Esophagus (tissue), 2 donors: ENCODE results near the gene CHCHD3. TPM values are rescaled to one million over a fixed set of nuclear protein-coding genes. Genes with fewer than 3 reads are reported as not detected.

ENCODE experiments used
- H3K27ac ChIP-seq, 2 donors: one replicate each; pipeline ENCODE4 v1.5.1; 2013; ENCODE audit warnings: low read depth in 2 of 2, mild to moderate bottlenecking in 2 of 2, inconsistent platforms in 1 of 2, low read length in 1 of 2, moderate library complexity in 1 of 2
- H3K27me3 ChIP-seq, 2 donors: one replicate each; pipeline ENCODE4 v1.6.1; 2013; ENCODE audit warnings: low read length in 2 of 2, control low read depth in 1 of 2, mild to moderate bottlenecking in 1 of 2; ENCODE audit not compliant: insufficient read depth in 2 of 2, control insufficient read depth in 1 of 2
- H3K36me3 ChIP-seq, 2 donors: one replicate each; pipeline ENCODE4 v1.6.1; 2013; ENCODE audit warnings: low read length in 1 of 2; ENCODE audit not compliant: control insufficient read depth in 2 of 2, insufficient read depth in 2 of 2
- H3K4me1 ChIP-seq, 2 donors: one replicate each; pipeline ENCODE4 v1.6.1; 2013; ENCODE audit warnings: low read length in 1 of 2; ENCODE audit not compliant: control insufficient read depth in 2 of 2, insufficient read depth in 2 of 2
- H3K4me3 ChIP-seq, 2 donors: one replicate each; pipeline ENCODE4 v1.5.1; 2013; ENCODE audit warnings: low read length in 2 of 2, mild to moderate bottlenecking in 2 of 2, low read depth in 1 of 2, moderate library complexity in 1 of 2
- H3K9me3 ChIP-seq, 2 donors: one replicate each; pipeline ENCODE4 v1.6.1; 2013; ENCODE audit warnings: mild to moderate bottlenecking in 2 of 2, low read depth in 1 of 2, low read length in 1 of 2, moderate library complexity in 1 of 2; ENCODE audit not compliant: control insufficient read depth in 2 of 2, insufficient read depth in 1 of 2
- WGBS, 2 donors: extraction: QIAGEN DNeasy Blood & Tissue Kit; methylation state at CpG; one replicate each; pipeline ENCODE4 v1.1.7; 2013; 5-methylcytosine and 5-hydroxymethylcytosine counted together
- polyA plus RNA-seq, 2 donors: library from polyadenylated mRNA; stranded (reverse); fragments of 200-250 nt; gene quantifications; one replicate each; pipeline ENCODE4 v1.2.3, GENCODE V29; 2013
- donor health status: healthy with polysubstance abuse.
- donor health status: Bipolar disorder and iron deficiency.

The CHCHD3 gene
- polyA plus RNA-seq, 2 donors = 7.4 to 29.0 TPM

- Histone ChIP-seq H3K4me3 (no peak overlapping the region), H3K9me3 (no peaks in the 10 kb centered on the region), H3K36me3 (no peaks in the 10 kb centered on the region), H3K27me3 (no peaks in the 10 kb centered on the region), H3K4me1 (no peaks in the 10 kb centered on the region), H3K27ac (no peak overlapping the region)
- WGBS, 2 donors = 70 to 76% methylated on average over 3 of the region's 3 CpGs
Measured at GRCh38 chr7:132735476-132735875, 346.4 kb downstream of the CHCHD3 start.

Other genes with a start within 250 kb of the CHCHD3 start
- gene EXOC4, start 171.0 kb upstream of the CHCHD3 start, polyA plus RNA-seq = 10 to 100 TPM; 11.1 to 19.0 TPM